HG03139 (cell line): Measurements from ENCODE around the gene ABCB6.
"Not testable (repeated sequence)": the region's sequence is repeated elsewhere in the genome, so short reads cannot be mapped to it uniquely, and the experiment has no call there.

Experiments used
- ATAC-seq: cut with Tn5 transposase; IDR thresholded peaks from one replicate; pipeline ENCODE4 v1.9.1; 2021; ENCODE audit not compliant: unreplicated experiment

The ABCB6 gene

GRCh38 chr2:219214141-219214540 is 4.6 kb downstream of the ABCB6 start:
- no peak for ATAC-seq

- ATAC-seq: no peak
These were observed 5.2 kb downstream of the ABCB6 start for GRCh38 chr2:219213486-219214071.

GRCh38 chr2:219213026-219213415 is 5.7 kb downstream of the ABCB6 start:
- no peak for ATAC-seq

- ATAC-seq: no peak
These were observed 7.8 kb downstream of the ABCB6 start for GRCh38 chr2:219210886-219211362.

GRCh38 chr2:219210196-219210885 is 8.4 kb downstream of the ABCB6 start:
- no peak for ATAC-seq

- ATAC-seq: no peak
These were observed 9.2 kb downstream of the ABCB6 start for GRCh38 chr2:219209236-219210195.

- no peak for ATAC-seq
These were observed 10.6 kb downstream of the ABCB6 start for GRCh38 chr2:219207884-219208740.

- ATAC-seq: no peak
These were observed 11.4 kb downstream of the ABCB6 start for GRCh38 chr2:219207134-219207883.

- peak; percentile 98 for ATAC-seq
These were observed 12.2 kb downstream of the ABCB6 start, which contains the start of gene ZFAND2B for GRCh38 chr2:219206328-219207133. Gene ZFAND2B (plus strand): TSS chr2:219206782. CDS start chr2:219206988, 206 bp downstream.

GRCh38 chr2:219205981-219206327 is 12.8 kb downstream of the ABCB6 start:
- no peak for ATAC-seq

- ATAC-seq: no peak
These were observed 13.6 kb downstream of the ABCB6 start for GRCh38 chr2:219205165-219205538.

- ATAC-seq: no peak
These were observed 14.2 kb downstream of the ABCB6 start for GRCh38 chr2:219204425-219205164.

GRCh38 chr2:219201331-219201730 is 17.4 kb downstream of the ABCB6 start:
- not testable (repeated sequence) for ATAC-seq

GRCh38 chr2:219200502-219201326 is 18.0 kb downstream of the ABCB6 start:
- ATAC-seq: not testable (repeated sequence)

GRCh38 chr2:219199470-219200211 is 19.1 kb downstream of the ABCB6 start:
- no peak for ATAC-seq

GRCh38 chr2:219198974-219199373 is 19.8 kb downstream of the ABCB6 start:
- ATAC-seq: no peak

- ATAC-seq: no peak
These were observed 21.4 kb downstream of the ABCB6 start for GRCh38 chr2:219197388-219197787.
